Glomerular visceral epithelial cell (primary cell): ENCODE measurements around the gene RABIF.
A peak's percentile ranks its signal among the peaks of the same experiment; 100 is the strongest.

ENCODE experiments used
- DNase-seq: peaks from one replicate; pipeline ENCODE4 v3.0.0-alpha.2; 2016; ENCODE audit errors: extremely low spot score

Gene RABIF

DNA sequence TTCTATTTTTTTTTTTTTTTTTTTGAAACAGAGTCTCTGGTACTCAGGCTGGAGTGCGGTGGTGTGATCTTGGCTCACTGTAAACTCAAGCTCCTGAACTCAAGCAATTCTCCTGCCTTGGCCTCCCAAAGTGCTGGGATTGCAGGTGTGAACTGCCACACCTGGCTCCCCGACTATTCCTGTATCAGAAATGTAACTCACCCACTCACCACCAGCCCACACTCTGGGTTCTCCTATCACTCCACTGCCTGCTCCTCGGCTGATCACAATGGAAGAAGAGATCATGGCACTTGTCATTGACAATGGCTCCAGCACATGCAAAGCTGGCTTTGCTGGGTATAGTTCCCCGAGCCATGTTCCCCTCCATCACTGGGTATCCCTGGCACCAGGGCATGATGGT lies 15.9 kb downstream of the RABIF start:
- no peak for DNase-seq

DNA sequence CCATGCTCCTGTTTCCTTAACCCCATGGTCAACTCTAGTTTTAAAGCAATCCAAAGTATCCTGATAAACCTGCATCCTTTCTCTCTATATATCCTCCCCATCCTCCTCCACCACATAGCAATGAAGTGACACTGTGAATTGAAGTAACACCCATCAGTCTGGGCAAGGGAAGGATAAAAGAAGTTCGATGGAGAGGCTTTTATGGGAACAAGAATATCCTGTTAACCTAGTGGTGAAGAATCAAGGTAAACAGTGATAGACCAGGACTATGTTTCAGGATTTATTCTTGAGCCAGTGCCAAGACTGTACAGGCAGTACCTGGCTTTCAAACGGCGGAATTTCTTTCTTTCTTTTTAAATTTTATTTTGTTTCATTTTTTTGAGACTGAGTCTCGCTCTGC lies 17.6 kb downstream of the RABIF start:
- DNase-seq: no peak

DNA sequence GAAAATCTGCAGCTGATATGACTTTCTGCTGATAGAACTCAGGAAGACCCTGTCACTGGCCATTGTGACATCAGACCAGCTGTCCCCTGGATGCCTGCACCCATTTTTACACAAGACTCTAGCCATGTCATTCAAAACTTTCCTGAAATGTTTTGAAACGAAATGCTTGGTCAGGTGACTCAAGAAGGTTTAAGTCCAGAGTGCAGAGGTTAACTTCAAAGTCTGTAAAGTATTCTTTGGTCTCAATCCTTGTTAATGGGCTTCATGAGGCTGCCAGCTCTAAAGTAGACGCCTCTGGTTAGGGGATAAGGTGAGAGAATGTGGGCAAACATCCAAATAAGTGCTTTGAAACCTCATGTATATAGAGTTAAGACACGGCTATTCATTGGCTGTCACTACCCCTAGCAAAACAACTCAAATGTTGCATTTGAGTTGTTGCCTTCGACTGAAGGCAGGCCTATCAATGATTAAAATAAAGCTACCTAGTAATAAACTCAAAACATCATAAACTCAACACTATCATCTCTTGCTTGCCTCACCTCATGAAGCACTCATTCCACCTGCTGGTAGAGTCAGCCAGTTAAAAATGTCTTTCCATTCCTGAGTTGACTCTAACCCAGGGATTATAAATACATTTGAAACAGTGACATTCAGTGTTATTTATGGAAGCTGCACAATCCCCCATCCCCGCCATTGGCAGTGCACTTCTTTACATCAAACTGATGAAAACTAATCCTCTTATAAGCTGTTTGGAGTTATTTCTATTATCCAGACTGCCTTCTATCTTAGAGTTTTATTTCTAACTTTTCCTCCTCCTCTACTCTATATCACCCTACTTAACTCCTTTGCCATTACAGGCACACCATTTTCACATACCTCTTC lies 26.0 kb downstream of the RABIF start:
- no peak for DNase-seq

DNA sequence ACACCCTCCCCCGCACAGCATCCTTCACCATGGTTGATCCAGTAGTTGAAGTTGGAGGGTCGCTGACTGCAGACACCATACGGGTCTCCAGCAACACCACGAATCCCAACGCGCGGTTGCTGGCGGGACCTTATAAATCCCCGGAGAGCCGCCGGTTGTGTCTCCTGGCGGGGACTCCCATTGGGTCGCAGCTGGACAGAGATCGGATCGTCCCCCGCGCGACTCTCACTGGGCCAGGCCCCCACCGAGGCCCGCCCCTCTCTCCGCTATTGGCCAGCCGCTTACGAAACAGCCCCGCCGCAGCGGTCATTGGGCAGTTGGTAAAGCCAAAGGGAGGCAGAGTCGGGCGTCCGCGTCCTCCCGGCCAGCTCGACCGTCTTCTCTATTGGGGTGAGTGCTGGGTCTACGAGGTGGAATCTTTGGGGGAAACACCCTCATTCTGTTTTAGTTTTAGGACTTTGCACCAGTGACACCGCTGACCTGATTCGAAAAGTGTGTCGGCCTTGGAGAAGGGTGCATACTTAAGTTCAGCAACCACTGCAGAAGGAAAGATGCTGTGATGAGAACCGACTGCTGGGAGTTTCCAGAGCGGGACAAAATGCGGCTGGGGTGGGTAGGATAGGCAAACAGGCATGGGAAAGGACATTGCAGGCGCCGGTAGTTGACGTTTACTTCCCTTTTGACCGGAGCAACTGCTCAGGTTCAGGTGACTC lies 27.4 kb downstream of the RABIF start:
- peak; percentile 91 for DNase-seq

DNA sequence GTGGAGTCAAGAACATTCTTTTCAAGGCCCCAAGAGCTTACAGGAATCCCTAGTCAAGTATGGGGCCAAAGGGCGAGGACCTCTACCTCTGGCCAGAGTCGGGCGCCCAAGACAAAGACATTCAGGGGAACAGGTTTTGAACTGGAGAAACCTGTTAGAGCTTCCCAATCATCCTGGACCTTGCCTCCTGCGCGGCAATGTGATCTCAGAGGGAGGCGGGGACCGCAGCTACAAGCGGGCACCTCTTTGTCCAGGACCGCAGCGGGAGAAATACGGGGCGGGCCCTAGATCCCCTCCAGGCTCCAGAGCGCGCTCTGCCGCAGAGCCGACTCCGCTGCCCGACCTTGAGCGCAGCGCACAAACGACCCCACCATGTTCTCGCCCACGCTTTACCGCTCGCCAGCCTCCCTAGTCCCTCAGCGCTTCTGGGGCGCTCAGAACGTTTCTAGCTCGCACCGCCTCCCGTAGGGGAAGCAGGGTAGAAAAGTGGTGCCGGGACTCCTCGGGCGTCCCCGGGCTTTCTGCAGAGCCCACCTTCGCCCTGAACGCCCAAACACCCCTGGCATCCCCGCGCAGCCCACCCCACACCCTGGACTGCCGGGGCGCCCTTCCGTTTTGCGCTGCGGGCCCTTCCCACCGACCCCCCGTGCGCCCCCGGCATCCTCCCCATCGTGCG lies 28.1 kb downstream of the RABIF start:
- peak; percentile 71 for DNase-seq

DNA sequence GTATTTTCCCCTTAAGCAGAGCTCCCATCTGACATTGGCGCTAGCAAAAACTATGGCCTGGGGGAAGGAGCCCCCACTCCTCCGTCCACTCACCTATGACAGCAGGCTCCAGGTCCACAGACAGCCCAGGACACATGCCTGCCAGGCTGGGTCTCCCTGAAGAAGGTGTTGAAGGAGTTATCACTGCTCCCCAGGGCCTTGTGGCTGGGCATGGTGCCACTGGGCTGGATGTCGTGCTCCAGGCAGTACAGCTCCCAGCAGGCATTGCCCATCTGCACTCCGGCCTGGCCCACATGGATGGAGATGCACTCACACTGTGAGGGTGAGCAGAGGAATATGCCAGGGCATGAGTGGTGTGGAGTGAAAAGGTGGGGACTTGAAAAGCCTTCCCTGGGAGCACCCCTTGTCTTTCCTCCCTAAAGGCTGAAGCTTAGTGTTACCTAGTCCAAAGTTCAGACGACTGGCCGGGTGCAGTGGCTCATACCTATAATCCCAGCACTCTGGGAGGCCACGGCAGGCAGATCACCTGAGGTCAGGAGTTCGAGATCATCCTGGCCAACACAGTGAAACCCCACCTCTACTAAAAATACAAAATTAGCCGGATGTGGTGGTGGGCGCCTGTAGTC lies 30.0 kb downstream of the RABIF start:
- no peak for DNase-seq

DNA sequence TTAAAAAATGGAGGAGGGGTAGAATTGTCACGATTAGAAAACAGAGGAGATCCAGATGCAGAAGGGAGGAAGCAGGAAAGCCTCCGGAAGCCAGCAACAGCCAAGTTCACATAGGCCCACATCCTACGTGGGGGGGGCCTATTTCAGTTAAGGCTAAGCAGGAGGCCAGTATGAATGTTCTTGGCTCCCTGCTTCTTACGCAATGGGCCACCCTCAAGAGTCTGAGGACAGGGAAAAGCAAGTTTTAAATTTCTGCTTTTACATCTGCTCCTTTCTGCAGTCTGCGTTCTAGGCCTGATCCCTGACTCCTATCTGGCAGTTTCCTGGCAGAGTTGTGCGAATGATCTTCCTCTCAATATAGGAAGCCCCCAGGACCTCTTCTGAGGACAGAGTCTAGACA lies 30.6 kb downstream of the RABIF start:
- no peak for DNase-seq

DNA sequence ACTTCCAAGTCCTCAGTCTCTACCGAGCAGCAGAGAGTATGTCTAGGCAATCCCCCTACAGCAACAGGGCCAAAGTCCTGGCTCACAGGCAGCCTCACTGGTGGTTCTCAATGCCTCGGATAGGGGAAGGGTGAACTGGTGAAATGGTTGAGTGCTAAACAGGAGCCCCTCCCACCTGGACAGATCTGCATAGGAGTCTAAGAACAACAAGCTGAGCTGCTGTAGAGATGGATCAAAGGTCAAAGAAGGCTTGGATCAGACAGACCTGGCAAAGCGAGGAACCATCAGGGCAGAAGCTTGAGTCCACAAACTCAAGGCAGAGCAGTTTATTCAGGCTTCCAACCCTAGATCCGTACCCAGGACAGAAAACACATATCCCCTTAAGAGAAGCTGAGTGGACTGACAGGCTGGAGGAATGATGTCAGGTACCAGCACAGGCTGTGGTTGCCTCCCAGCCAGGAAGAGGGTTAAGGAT lies 31.8 kb downstream of the RABIF start:
- no peak for DNase-seq

DNA sequence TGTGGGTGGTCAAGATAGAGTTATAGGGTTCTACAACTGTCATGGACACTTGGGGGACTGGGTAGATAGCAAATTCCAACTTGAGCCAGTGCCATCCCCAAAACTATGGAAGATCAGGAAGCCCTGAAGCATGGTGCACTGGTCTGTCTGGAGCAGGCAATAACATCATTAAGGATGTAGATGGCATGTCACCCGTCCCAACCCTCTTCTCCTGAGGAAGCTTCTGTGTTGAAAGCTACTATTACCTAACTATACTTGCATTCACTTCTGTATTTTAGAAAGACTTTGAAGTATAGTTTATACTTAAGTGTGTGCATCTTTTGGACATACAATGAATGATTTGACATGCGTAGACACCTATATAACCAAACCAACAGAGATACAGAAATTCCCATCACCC lies 32.9 kb downstream of the RABIF start:
- no peak for DNase-seq

DNA sequence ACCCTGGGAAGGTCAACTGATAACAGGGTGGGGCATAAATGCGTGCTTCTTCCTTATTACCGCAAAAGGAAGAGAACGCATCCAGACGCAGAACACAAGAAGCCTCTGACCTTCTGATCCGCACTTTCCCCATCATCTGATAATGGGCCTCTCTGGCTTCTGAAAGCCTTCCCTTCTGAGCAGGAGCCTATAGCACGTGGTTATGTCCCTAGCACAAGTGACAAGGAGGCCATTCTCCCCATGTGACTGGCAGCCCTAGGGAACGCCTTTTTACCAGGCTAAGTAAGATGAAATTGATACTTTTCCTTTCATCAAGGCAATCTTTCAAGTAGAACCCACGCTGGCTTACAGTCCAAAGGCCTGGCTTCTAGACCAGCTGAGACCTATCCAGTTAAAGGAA lies 34.2 kb downstream of the RABIF start:
- no peak for DNase-seq

DNA sequence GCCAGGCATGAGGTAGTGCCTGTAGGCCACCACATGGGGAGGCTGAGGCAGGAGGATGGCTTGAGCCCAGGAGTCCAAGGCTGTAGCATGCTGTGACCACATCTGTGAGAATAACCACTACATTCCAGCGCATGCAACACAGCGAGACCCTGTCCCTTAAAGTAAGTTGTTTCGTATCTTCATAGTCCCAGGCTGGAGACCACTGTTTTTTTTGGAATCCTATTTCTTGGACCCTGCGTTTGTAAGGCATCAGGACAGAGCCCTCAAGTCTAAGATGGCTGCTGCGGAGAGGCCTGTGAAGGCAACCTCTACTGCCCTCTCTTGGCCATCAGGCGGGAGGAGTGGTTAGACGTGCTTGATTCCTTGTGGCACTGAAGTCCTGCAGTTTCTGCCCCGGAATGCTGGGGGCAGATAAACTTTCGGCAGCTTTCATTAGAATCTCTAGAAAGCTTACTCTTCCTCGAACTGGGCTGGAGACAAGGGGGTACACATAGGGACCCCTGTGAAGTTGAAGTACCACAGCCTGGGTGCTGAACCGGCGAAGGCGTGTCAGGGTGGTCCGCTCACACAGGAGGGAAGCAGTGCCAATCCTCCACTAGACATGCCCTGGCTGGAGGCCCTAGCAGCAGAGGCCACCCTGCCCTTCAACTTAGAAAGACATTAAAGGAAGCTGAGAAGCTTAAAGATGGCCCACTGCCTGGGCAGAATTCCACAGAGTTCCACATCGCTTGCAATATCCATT lies 36.6 kb downstream of the RABIF start:
- DNase-seq: peak; percentile 55

DNA sequence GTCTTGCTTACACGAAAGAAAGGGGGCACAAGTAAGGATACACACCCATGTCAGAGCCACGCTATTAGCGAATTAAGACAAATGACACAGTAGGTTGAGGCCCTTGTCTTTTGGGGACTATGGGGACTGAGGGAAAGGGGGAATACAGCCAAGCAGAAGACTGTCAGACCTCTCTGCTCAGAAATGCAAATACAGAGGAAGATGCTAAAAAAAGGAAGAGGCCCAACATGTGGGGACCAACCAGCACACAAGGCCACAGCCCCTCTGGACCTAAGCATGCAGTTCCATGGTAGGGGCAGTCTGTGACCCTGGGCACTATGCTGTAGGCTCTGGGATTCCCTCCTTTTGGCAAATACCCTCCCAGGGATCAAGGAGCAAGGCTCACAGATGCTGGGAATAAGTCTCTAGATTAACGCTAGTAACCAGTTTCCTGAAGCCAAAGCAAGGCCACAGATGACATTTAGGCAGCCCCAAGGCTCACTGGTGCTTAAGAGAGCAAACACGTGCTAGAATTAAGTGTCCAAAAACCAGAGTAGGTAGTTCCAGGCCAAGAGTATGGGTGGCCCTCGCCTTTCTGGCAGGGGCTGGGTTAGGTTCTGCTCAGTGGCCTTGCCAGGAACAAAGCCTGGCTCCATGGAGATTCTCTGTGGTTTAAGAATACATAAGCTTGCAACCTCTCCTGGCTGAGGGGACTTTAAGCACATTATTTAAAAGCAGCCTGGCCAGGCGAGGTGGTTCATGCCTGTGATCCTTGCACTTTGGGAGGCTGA lies 38.2 kb downstream of the RABIF start:
- DNase-seq: no peak

DNA sequence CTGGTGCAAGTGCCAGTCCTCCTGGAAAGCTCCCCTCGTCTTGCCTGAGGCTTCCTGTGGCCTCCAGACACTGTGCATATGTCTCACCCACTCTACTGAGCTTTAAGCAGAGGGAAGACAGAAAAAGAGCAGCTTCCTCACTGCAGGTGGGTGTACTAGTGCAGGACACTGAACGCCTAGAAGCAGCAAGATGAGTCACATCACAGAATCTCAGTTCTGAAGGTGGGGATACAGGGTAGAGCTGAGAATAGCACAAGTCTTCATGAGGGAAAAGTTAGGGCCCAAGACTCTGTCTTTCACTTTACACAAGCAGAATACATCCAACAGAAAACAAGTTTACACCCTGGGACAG lies 40.8 kb downstream of the RABIF start:
- DNase-seq: no peak

DNA sequence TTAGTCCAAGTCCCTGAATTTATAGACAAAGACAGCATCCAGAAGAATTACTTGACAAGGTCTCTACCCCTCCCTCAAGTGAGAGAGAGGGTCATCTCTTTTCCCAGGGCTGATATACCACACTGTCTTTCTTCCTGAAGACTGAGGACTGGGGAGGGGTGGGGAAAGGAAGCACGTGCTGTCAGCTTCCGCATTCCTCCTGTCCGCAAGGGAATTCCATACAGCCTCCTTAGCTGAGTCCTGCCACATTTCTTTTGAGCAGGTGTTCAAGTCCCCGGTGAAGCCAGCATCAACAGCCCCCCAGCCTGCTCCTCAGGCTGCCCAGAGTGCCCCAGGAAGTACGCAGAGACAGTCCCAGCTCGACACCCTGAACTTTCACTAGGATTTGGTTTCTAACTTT lies 44.0 kb downstream of the RABIF start:
- no peak for DNase-seq

DNA sequence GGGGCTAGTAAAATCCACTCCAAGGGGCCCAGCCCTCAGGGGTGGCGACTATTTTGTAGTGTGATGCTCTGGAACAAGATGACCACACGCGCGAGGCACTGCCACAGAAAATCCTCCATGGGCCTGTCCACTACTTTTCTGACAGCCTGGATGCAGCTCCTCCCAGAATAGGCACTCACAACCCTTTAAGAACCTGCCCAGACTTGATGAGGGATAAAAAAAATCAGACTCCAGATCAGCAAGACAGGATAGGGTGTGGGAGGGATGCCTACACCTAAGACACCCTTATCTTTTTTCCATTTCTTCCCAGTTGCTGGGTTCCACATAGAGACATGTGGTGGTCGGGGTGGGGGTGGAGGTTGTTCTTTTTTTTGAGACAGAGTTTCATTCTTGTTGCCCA lies 44.7 kb downstream of the RABIF start:
- no peak for DNase-seq

DNA sequence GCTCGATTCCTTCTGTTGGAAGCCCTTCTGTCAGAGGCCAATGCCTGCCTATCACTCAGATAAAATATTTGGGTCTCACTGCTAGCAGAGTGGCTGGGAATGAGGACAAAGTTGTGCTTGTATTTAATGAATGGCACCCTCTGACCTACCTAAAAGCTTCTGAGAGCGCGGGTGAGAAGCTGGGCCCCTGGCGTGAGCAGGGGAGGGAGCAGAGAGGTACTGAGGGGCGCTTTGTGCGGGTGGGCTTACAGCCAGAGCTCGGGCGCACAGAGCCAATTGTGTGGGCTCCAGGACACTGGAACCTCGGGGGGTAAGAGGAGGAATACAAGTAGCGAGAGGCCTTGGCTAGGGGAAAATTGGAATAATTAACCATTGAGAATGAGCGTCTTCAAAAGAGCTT lies 45.9 kb downstream of the RABIF start:
- DNase-seq: no peak

DNA sequence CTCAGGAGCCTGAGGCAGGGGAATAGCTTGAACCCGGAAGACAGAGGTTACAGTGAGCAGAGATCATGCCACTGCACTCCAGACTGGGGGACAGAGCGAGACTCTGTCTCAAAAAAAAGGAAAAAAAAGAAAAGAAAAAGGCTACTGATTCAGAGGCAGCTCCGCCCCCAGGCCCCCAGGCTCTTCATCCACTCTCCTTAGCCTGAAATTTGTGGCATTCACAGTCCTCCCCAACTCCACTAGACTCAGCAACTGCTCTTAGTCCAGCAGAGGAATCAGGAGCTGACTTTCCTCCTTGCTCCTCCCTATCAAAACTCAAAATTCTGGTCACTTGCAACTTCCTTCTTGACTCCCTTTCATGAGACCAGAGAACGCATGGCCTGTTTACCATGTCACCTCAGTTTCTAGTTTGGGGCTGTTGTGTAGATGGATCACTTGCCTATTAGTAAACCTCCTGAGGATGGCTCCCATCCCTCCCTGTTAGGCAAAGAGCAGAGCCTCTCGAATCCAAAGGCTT lies 51.1 kb downstream of the RABIF start:
- DNase-seq: no peak

DNA sequence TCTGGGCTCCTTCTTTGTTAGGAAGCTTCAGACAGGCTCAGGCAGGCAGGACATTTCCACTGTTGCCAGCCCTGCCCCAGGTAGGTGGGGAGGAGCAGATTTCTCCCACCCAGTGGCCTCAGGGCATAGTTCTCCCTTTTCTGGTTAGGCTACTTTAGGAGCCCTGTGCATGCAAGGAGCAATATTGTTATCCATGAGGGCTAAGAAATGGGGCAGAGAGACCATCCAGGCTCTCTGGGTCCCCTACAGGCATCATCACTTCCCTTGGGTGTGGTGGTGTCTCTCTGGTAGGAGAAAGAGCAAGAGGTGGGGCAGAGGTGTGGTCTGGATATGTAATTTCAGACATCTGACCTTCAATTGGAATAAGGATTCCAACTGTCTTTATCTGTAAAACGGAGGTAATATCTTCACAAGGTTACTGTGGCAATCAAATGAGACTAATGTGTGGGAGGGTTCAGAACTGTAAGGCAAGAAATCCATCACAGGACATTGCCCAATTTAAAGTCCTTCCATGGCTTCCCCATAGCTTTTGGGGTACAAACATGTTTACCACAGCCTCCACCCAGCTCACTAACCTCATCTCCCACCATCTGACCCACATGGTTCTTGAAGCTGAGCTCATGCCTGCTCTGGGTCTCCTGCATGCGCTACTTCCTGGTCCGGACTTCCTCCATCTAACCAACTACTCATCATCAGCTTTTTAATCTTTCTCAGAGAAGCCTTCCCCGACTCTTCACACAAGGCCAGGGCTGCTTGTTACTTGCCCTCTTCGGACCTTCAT lies 52.1 kb downstream of the RABIF start:
- DNase-seq: no peak

DNA sequence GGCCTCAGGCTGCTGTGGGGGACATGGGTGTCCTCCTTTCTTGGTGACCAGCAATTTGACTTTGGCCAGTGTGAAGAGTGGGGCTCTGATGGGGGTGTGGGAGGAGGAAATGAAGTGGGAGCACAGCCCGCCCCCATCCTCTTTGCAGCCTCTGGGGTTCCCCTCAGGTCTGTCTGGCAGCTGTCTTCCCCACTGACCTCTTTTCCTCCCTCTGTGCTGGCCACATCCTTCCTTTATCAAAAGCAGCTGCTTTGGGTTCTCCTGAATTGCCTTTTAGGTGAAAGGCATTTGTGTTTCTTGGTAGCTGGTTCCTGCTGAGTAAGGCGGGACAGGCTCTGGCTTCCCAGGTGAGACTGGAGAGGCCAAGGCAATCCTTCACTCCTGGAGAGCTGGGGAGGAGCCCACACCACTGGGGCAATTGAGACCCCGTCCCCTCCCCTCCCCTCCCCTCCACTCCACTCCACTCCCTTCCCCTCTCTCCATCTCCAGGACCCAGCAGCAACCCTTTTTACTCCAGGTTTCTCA lies 53.3 kb downstream of the RABIF start:
- no peak for DNase-seq
